Neural progenitor cell (in vitro differentiated cells): ENCODE results near the gene PRSS21.

Source experiments
- EZH2 ChIP-seq: fragments of 200-600 bp; sonication (generic); IDR thresholded peaks from 2 replicates; pipeline ENCODE4 v1.6.1; 2017; ENCODE audit warnings: antibody characterized with exemption, mild to moderate bottlenecking, moderate library complexity
- TF ChIP-seq, protein P1 (sequence below): fragments of 200-600 bp; sonication (generic); IDR thresholded peaks from 2 replicates; pipeline ENCODE4 v1.5.1; 2017; ENCODE audit warnings: antibody characterized with exemption, mild to moderate bottlenecking

DNA sequence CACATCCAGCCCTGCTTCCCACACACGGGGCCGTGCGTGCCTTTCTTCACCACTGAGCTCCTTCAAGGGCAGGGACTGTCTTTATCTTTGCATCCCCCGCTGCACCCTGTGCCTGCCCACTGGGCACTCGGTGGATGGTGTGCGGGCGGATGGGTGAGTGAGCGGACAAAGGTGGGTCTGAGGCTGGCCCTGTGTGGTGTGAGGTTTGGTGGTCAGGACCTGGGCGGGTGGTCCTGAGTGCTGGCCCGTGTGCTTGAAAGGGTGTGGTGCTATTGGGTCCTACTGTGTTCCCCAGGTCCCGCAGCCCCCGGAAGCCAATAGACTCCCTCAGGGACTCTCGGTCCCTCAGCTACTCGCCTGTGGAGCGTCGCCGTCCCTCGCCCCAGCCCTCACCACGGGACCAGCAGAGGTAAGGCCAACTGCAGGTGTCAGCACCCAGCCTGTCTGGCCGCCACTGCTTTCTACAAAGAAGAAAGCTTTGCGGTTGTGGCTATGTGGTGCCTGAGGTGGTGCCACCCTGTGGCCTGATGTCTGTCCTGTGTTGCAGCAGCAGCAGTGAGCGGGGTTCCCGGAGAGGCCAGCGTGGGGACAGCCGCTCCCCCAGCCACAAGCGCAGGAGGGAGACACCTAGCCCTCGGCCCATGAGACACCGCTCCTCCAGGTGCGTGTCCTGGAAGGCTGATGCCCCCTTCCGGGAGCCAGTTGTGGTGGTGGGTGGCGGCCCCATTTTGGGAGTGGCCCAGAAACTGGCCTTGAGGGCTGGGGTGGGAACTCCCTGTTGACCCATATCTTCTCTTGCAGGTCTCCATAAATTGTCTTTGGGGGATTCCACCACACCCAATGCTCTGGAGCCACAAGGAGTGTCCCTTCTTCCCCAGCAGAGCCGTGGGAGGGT lies 46.7 kb upstream of the PRSS21 start:
- TF ChIP-seq, protein P1, sequence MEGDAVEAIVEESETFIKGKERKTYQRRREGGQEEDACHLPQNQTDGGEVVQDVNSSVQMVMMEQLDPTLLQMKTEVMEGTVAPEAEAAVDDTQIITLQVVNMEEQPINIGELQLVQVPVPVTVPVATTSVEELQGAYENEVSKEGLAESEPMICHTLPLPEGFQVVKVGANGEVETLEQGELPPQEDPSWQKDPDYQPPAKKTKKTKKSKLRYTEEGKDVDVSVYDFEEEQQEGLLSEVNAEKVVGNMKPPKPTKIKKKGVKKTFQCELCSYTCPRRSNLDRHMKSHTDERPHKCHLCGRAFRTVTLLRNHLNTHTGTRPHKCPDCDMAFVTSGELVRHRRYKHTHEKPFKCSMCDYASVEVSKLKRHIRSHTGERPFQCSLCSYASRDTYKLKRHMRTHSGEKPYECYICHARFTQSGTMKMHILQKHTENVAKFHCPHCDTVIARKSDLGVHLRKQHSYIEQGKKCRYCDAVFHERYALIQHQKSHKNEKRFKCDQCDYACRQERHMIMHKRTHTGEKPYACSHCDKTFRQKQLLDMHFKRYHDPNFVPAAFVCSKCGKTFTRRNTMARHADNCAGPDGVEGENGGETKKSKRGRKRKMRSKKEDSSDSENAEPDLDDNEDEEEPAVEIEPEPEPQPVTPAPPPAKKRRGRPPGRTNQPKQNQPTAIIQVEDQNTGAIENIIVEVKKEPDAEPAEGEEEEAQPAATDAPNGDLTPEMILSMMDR, result no peak
- TF ChIP-seq EZH2, result no peak
